IMR-90 (cell line): Measurements from ENCODE around the gene LRRC10. TPM values are rescaled to one million over a fixed set of nuclear protein-coding genes. Genes with fewer than 3 reads are reported as not detected.

Experiments
- ATAC-seq: fragments of 200-7000 bp; cut with Tn5 transposase; 2 replicates; pipeline ENCODE4 v1.9.1; 2020; ENCODE audit warnings: low read depth, mild to moderate bottlenecking, moderate library complexity
- BruUV-seq: library from RNA; stranded (reverse); fragments of 400-500 nt; replicated peaks from 2 replicates; lab custom pipeline; 2021; lab: Mats Ljungman, UMichigan
- CTCF ChIA-PET: fragments of 300-600 bp; formaldehyde crosslinking; extraction: SDS; loops from one replicate; lab custom pipeline; 2021; ENCODE audit warnings: antibody characterized with exemption; lab: Yijun Ruan, JAX
- POLR2A ChIA-PET: fragments of 300-600 bp; sonication (Branson Sonifier 250); formaldehyde crosslinking; loops from one replicate; lab custom pipeline; 2022; ENCODE audit warnings: antibody characterized with exemption; ENCODE audit not compliant: unreplicated experiment; lab: Charles Lee
- DNase-seq: peaks from one replicate; pipeline ENCODE4 v3.0.0; 2013
- H2AFZ ChIP-seq: replicated peaks from 2 replicates; pipeline ENCODE3; 2013; ENCODE audit warnings: low read length, mild to moderate bottlenecking; ENCODE audit not compliant: poor library complexity
- H2AK5ac ChIP-seq: 2 replicates; pipeline ENCODE4 v1.6.1; 2013; ENCODE audit warnings: low read depth, low read length, inconsistent platforms
- H2AK9ac ChIP-seq: replicated peaks from 2 replicates; pipeline ENCODE3; 2013; ENCODE audit warnings: mild to moderate bottlenecking, low read depth, low read length, moderate library complexity; ENCODE audit not compliant: poor library complexity
- H2BK120ac ChIP-seq: 2 replicates; pipeline ENCODE4 v1.6.1; 2013; ENCODE audit warnings: low read depth, low read length, inconsistent platforms
- H2BK15ac ChIP-seq: 3 replicates; pipeline ENCODE4 v1.6.1; 2013; ENCODE audit warnings: low read depth, low read length, inconsistent platforms
- H2BK20ac ChIP-seq: 2 replicates; pipeline ENCODE4 v1.6.1; 2013; ENCODE audit warnings: low read depth, mild to moderate bottlenecking, inconsistent platforms, low read length, moderate library complexity
- H2BK5ac ChIP-seq: 2 replicates; pipeline ENCODE4 v1.6.1; 2013; ENCODE audit warnings: mild to moderate bottlenecking, low read depth, low read length, inconsistent platforms; ENCODE audit not compliant: poor library complexity, severe bottlenecking
- H3K14ac ChIP-seq: replicated peaks from 2 replicates; pipeline ENCODE4 v1.6.1; 2013; ENCODE audit warnings: low read depth, low read length, inconsistent platforms
- H3K18ac ChIP-seq: 2 replicates; pipeline ENCODE4 v1.6.1; 2013; ENCODE audit warnings: low read depth, low read length, control low read depth
- H3K23ac ChIP-seq: 2 replicates; pipeline ENCODE4 v1.6.1; 2013; ENCODE audit warnings: low read depth, low read length, inconsistent platforms
- H3K27ac ChIP-seq: 2 replicates; pipeline ENCODE4 v1.5.1; 2013; ENCODE audit warnings: mild to moderate bottlenecking, control low read depth, low read length; ENCODE audit not compliant: insufficient read depth
- H3K27me3 ChIP-seq: 2 replicates; pipeline ENCODE4 v1.6.1; 2013; ENCODE audit warnings: low read length; ENCODE audit not compliant: control insufficient read depth, insufficient read depth
- H3K36me3 ChIP-seq: 2 replicates; pipeline ENCODE4 v1.6.1; 2013; ENCODE audit warnings: low read length, mixed read lengths; ENCODE audit not compliant: control insufficient read depth, insufficient read depth
- H3K4ac ChIP-seq: 2 replicates; pipeline ENCODE4 v1.6.1; 2013; ENCODE audit warnings: low read depth, low read length, inconsistent platforms
- H3K4me1 ChIP-seq: 2 replicates; pipeline ENCODE4 v1.6.1; 2013; ENCODE audit warnings: low read length, mixed read lengths; ENCODE audit not compliant: control insufficient read depth, insufficient read depth
- H3K4me2 ChIP-seq: 2 replicates; pipeline ENCODE4 v1.6.1; 2013; ENCODE audit warnings: low read depth, mild to moderate bottlenecking, control low read depth, low read length, moderate library complexity
- H3K4me3 ChIP-seq: 2 replicates; pipeline ENCODE4 v1.5.1; 2013; ENCODE audit warnings: low read depth, mild to moderate bottlenecking, control low read depth, low read length, moderate library complexity; ENCODE audit not compliant: insufficient read depth
- H3K56ac ChIP-seq: 2 replicates; pipeline ENCODE4 v1.6.1; 2013; ENCODE audit warnings: low read length, inconsistent platforms; ENCODE audit not compliant: insufficient read depth; ENCODE audit errors: extremely low read depth
- H3K79me1 ChIP-seq, 2 experiments: 2 replicates each; pipeline ENCODE4 v1.6.1; 2013; ENCODE audit warnings: low read length in 2 of 2, inconsistent platforms in 1 of 2, low read depth in 1 of 2
- H3K9ac ChIP-seq: 2 replicates; pipeline ENCODE4 v1.6.1; 2013; ENCODE audit warnings: low read depth, low read length, control low read depth
- H3K9me1 ChIP-seq: 2 replicates; pipeline ENCODE4 v1.6.1; 2013; ENCODE audit warnings: low read length, inconsistent platforms; ENCODE audit not compliant: insufficient read depth
- H3K9me3 ChIP-seq: 2 replicates; pipeline ENCODE4 v1.6.1; 2013; ENCODE audit warnings: low read length; ENCODE audit not compliant: control insufficient read depth, insufficient read depth
- H4K20me1 ChIP-seq: 2 replicates; pipeline ENCODE4 v1.6.1; 2013; ENCODE audit warnings: low read length, inconsistent platforms; ENCODE audit not compliant: insufficient read depth
- H4K5ac ChIP-seq: 2 replicates; pipeline ENCODE4 v1.6.1; 2013; ENCODE audit warnings: mild to moderate bottlenecking, low read depth, low read length, control low read depth
- H4K8ac ChIP-seq, 2 experiments: 2 replicates each; pipeline ENCODE4 v1.6.1; 2013; ENCODE audit warnings: low read depth in 2 of 2, low read length in 2 of 2, control low read depth in 1 of 2, inconsistent platforms in 1 of 2
- H4K91ac ChIP-seq: 2 replicates; pipeline ENCODE4 v1.6.1; 2013; ENCODE audit warnings: low read depth, low read length, inconsistent platforms; ENCODE audit not compliant: insufficient read depth
- BHLHE40 ChIP-seq: fragments of 150-350 bp; IDR thresholded peaks from 2 replicates; pipeline ENCODE4 v1.6.1; 2016; ENCODE audit warnings: mild to moderate bottlenecking, low read depth, low read length
- CEBPB ChIP-seq: IDR thresholded peaks from 2 replicates; pipeline ENCODE4 v1.6.1; 2012; ENCODE audit warnings: low read depth, low read length, improper control_type of control experiment
- CHD1 ChIP-seq: IDR thresholded peaks from 2 replicates; pipeline ENCODE4 v1.6.1; 2012; ENCODE audit warnings: low read depth, low read length, improper control_type of control experiment
- CTCF ChIP-seq: conservative IDR thresholded peaks from 2 replicates; pipeline ENCODE4 v1.5.1; 2012; ENCODE audit warnings: mild to moderate bottlenecking, low read depth, low read length, improper control_type of control experiment
- FOS ChIP-seq: fragments of 150-350 bp; IDR thresholded peaks from 2 replicates; pipeline ENCODE4 v1.6.1; 2016; ENCODE audit warnings: low read depth, low read length
- MAFK ChIP-seq: IDR thresholded peaks from 2 replicates; pipeline ENCODE4 v1.6.1; 2012; ENCODE audit warnings: low read depth, low read length, improper control_type of control experiment
- MAZ ChIP-seq: IDR thresholded peaks from 2 replicates; pipeline ENCODE4 v1.6.1; 2012; ENCODE audit warnings: low read depth, mild to moderate bottlenecking, low read length, improper control_type of control experiment, moderate library complexity, borderline replicate concordance
- MXI1 ChIP-seq: IDR thresholded peaks from 2 replicates; pipeline ENCODE4 v1.6.1; 2012; ENCODE audit warnings: low read depth, mild to moderate bottlenecking, low read length, moderate library complexity, borderline replicate concordance
- NFE2L2 ChIP-seq: fragments of 150-350 bp; IDR thresholded peaks from 2 replicates; pipeline ENCODE4 v1.6.1; 2016; ENCODE audit warnings: low read depth, mild to moderate bottlenecking, low read length
- POLR2A ChIP-seq: IDR thresholded peaks from 2 replicates; pipeline ENCODE4 v1.6.1; 2012; ENCODE audit warnings: mild to moderate bottlenecking, low read depth, low read length
- RAD21 ChIP-seq: IDR thresholded peaks from 2 replicates; pipeline ENCODE4 v1.6.1; 2012; ENCODE audit warnings: low read length, improper control_type of control experiment
- RCOR1 ChIP-seq: IDR thresholded peaks from 2 replicates; pipeline ENCODE4 v1.6.1; 2012; ENCODE audit warnings: mild to moderate bottlenecking, low read length, improper control_type of control experiment; ENCODE audit not compliant: insufficient replicate concordance
- RFX5 ChIP-seq: IDR thresholded peaks from 2 replicates; pipeline ENCODE4 v1.8.0; 2012; ENCODE audit warnings: low read depth, mild to moderate bottlenecking, low read length, moderate library complexity
- SMC3 ChIP-seq: fragments of 150-350 bp; IDR thresholded peaks from 2 replicates; pipeline ENCODE4 v1.6.1; 2016; ENCODE audit warnings: low read depth, mild to moderate bottlenecking, antibody characterized with exemption, low read length, moderate library complexity
- USF2 ChIP-seq: fragments of 150-350 bp; IDR thresholded peaks from 2 replicates; pipeline ENCODE4 v1.6.1; 2017; ENCODE audit warnings: mild to moderate bottlenecking, antibody characterized with exemption, low read length, low read depth
- WGBS, 2 experiments: methylation state at CpG; one replicate each; pipeline versions ENCODE4 v1.1.5 to v1.1.7; 2013; ENCODE audit warnings: missing lambda C conversion rate in 2 of 2; ENCODE audit not compliant: insufficient read length in 1 of 2; ENCODE audit errors: extremely low coverage in 2 of 2; 5-methylcytosine and 5-hydroxymethylcytosine counted together
- dilution Hi-C: fragments of 300-500 bp; cut with HindIII; formaldehyde crosslinking; loops from one replicate; pipeline ENCODE4 v1.14.3; 2018; ENCODE audit warnings: low sequenced_read_pairs; ENCODE audit not compliant: unreplicated experiment
- in situ Hi-C: fragments of 300-500 bp; cut with MboI; formaldehyde crosslinking; loops from 3 replicates; pipeline ENCODE4 v1.14.3; 2019; ENCODE audit warnings: low sequenced_read_pairs, inconsistent platforms, mixed read lengths
- intact Hi-C: fragments of 100-400 bp; cut with micrococcal nuclease; formaldehyde crosslinking; loops from 2 replicates; pipeline ENCODE4 v1.10.0; 2022
- polyA plus RNA-seq, 3 experiments: library from polyadenylated mRNA; depleted of rRNA; stranded (reverse); fragments of >200 nt; gene quantifications; 2 replicates each; pipeline ENCODE4 v1.2.3, GENCODE V29; 2012; ENCODE audit warnings: low replicate concordance in 1 of 3
- total RNA-seq: library from RNA; depleted of rRNA; stranded (reverse); fragments of >200 nt; gene quantifications from 2 replicates; pipeline ENCODE4 v1.2.3, GENCODE V29; 2012
- TF ChIP-seq, protein P1 (sequence below): fragments of 150-350 bp; IDR thresholded peaks from 2 replicates; pipeline ENCODE4 v1.6.1; 2016; ENCODE audit warnings: low read depth, mild to moderate bottlenecking, low read length, moderate library complexity, borderline replicate concordance

The LRRC10 gene
- total and polyA plus RNA-seq, 2 of the 4 experiments (the other 2 are of a cell fraction) = not detected

DNA sequence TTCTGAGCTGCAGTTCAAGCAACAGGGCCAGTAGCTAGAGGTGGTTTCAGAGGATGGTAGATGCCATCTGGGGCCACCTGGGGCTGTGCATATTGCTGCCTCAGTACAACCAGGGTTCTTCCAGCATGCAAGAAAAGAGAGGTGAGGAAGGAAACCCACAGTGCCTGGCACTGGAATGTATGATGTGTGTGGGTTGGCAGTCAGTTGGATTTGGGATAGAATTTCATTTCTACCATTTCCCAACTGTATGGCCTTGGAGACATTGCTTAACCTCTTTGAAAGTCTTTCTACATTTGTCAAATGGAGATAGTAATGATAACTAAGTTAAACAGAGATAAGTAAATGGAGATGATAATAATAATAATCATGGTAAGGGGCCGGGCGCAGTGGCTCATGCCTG, 10.2 kb upstream of the LRRC10 start:
- H3K27me3 ChIP-seq = peaks cover 23% of the 10 kb centered on the region
- no peak overlapping the region for H3K4ac ChIP-seq
- POLR2A ChIA-PET = no interaction called here
- no peaks in the 10 kb centered on the region for H3K79me1 ChIP-seq
- no peak overlapping the region for H4K5ac ChIP-seq
- no peaks in the 10 kb centered on the region for H3K4me1 ChIP-seq
- no peak overlapping the region for H3K9ac ChIP-seq
- no peak for ATAC-seq
- no peaks in the 10 kb centered on the region for H3K36me3 ChIP-seq
- no peak overlapping the region for H3K23ac ChIP-seq
- no peak overlapping the region for H3K14ac ChIP-seq
- H2AFZ ChIP-seq = no peak overlapping the region
- H2BK20ac ChIP-seq = no peak overlapping the region
- in situ Hi-C loops (no loop called here), dilution Hi-C loops (no loop called here), intact Hi-C loops (no loop called here)
- H4K8ac ChIP-seq = no peak overlapping the region
- no peak overlapping the region for H3K4me2 ChIP-seq
- H2AK9ac ChIP-seq = no peak overlapping the region
- TF ChIP-seq CHD1 = no peak
- no peak for TF ChIP-seq USF2
- TF ChIP-seq NFE2L2 = no peak
- TF ChIP-seq FOS = no peak
- TF ChIP-seq MAFK = no peak
- TF ChIP-seq CEBPB = no peak
- TF ChIP-seq MAZ = no peak
- no peak for TF ChIP-seq BHLHE40
- TF ChIP-seq RAD21 = no peak
- no peak for TF ChIP-seq MXI1
- no peak for TF ChIP-seq RCOR1
- TF ChIP-seq SMC3 = no peak
- no peak for TF ChIP-seq CTCF
- TF ChIP-seq POLR2A = no peak
- no peak for TF ChIP-seq RFX5
- TF ChIP-seq, protein P1, sequence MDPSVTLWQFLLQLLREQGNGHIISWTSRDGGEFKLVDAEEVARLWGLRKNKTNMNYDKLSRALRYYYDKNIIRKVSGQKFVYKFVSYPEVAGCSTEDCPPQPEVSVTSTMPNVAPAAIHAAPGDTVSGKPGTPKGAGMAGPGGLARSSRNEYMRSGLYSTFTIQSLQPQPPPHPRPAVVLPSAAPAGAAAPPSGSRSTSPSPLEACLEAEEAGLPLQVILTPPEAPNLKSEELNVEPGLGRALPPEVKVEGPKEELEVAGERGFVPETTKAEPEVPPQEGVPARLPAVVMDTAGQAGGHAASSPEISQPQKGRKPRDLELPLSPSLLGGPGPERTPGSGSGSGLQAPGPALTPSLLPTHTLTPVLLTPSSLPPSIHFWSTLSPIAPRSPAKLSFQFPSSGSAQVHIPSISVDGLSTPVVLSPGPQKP = no peak
- CTCF ChIA-PET = no interaction called here
- no peak overlapping the region for H3K18ac ChIP-seq
- no peaks in the 10 kb centered on the region for H4K20me1 ChIP-seq
- no peak overlapping the region for H2AK5ac ChIP-seq
- H3K27ac ChIP-seq = no peak overlapping the region
- no peak overlapping the region for H3K56ac ChIP-seq
- BruUV-seq = no TSS peak
- no peak overlapping the region for H2BK5ac ChIP-seq
- no peak for DNase-seq
- no peak overlapping the region for H2BK15ac ChIP-seq
- H3K4me3 ChIP-seq = no peak overlapping the region
- no peaks in the 10 kb centered on the region for H3K9me3 ChIP-seq
- H3K9me1 ChIP-seq = no peaks in the 10 kb centered on the region
- WGBS, 2 experiments = no CpG with 5 or more reads among the region's 2 CpGs
- H4K91ac ChIP-seq = no peak overlapping the region
- no peak overlapping the region for H2BK120ac ChIP-seq
